ENCODE results near the gene NPAS3.

DNA sequence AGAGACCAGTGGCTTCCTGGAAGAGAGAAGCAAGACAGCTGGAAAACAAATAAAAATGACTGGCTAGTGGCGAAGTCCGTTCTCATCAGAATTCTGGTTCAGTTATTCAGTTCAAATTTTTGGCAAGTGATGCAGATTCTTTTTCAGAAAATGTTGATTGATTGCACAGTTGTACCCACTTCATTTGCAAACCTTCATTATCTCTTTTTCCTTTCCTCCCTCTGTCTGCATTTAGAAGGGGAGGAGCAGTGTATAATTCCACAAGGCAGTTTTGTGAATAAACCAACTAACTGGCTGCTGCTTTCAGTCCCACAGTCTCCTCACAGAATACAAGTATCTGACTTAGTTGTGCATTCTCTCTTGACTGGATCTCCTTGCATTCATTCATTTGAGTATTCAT lies 417.5 kb downstream of the NPAS3 start:
- TF ChIP-seq, protein P1, sequence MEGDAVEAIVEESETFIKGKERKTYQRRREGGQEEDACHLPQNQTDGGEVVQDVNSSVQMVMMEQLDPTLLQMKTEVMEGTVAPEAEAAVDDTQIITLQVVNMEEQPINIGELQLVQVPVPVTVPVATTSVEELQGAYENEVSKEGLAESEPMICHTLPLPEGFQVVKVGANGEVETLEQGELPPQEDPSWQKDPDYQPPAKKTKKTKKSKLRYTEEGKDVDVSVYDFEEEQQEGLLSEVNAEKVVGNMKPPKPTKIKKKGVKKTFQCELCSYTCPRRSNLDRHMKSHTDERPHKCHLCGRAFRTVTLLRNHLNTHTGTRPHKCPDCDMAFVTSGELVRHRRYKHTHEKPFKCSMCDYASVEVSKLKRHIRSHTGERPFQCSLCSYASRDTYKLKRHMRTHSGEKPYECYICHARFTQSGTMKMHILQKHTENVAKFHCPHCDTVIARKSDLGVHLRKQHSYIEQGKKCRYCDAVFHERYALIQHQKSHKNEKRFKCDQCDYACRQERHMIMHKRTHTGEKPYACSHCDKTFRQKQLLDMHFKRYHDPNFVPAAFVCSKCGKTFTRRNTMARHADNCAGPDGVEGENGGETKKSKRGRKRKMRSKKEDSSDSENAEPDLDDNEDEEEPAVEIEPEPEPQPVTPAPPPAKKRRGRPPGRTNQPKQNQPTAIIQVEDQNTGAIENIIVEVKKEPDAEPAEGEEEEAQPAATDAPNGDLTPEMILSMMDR (IDR thresholded peaks at IDR 0.05): no peak
- no peak for TF ChIP-seq POLR2A (IDR thresholded peaks at IDR 0.05)
